H9 (cell line): Measurements from ENCODE around the gene CHKB. TPM values are rescaled to one million over a fixed set of nuclear protein-coding genes. Genes with fewer than 3 reads are reported as not detected.

Source experiments
- DNase-seq: peaks from one replicate; pipeline ENCODE4 v3.0.0-alpha.2; 2017
- H2AFZ ChIP-seq: one replicate; pipeline ENCODE4 v1.6.1; 2013; ENCODE audit warnings: mild to moderate bottlenecking, low read length, control low read depth, moderate library complexity
- H2AK5ac ChIP-seq: 2 replicates; pipeline ENCODE4 v1.6.1; 2013; ENCODE audit warnings: low read length, control low read depth, mixed read lengths; ENCODE audit not compliant: insufficient read length
- H2BK120ac ChIP-seq: one replicate; pipeline ENCODE4 v1.6.1; 2013; ENCODE audit warnings: low read depth, mild to moderate bottlenecking, low read length, control low read depth, inconsistent platforms; ENCODE audit not compliant: poor library complexity, severe bottlenecking
- H2BK12ac ChIP-seq: 2 replicates; pipeline ENCODE4 v1.6.1; 2013; ENCODE audit warnings: low read length, control low read depth, mixed read lengths, low read depth; ENCODE audit not compliant: insufficient read length
- H2BK15ac ChIP-seq: 2 replicates; pipeline ENCODE4 v1.6.1; 2013; ENCODE audit warnings: low read depth, low read length, control low read depth
- H2BK20ac ChIP-seq: one replicate; pipeline ENCODE4 v1.6.1; 2013; ENCODE audit warnings: low read depth, mild to moderate bottlenecking, low read length, control low read depth, inconsistent platforms; ENCODE audit not compliant: poor library complexity, severe bottlenecking
- H2BK5ac ChIP-seq: 2 replicates; pipeline ENCODE4 v1.6.1; 2013; ENCODE audit warnings: low read length, control low read depth, mixed read lengths; ENCODE audit not compliant: insufficient read length
- H3K14ac ChIP-seq: 2 replicates; pipeline ENCODE4 v1.6.1; 2013; ENCODE audit warnings: low read length, control low read depth; ENCODE audit not compliant: insufficient read depth
- H3K18ac ChIP-seq: 2 replicates; pipeline ENCODE4 v1.6.1; 2013; ENCODE audit warnings: low read depth, mild to moderate bottlenecking, mixed read lengths, low read length, control low read depth; ENCODE audit not compliant: insufficient read length
- H3K23ac ChIP-seq: 2 replicates; pipeline ENCODE4 v1.6.1; 2013; ENCODE audit warnings: low read length, control low read depth, mixed read lengths, low read depth; ENCODE audit not compliant: insufficient read length
- H3K23me2 ChIP-seq: 2 replicates; pipeline ENCODE4 v1.6.1; 2013; ENCODE audit warnings: low read depth, mild to moderate bottlenecking, mixed read lengths, low read length, control low read depth; ENCODE audit not compliant: insufficient read length, poor library complexity, severe bottlenecking
- H3K27ac ChIP-seq: 2 replicates; pipeline ENCODE4 v1.5.1; 2013; ENCODE audit warnings: low read length, control low read depth, mixed read lengths, low read depth; ENCODE audit not compliant: insufficient read length
- H3K27me3 ChIP-seq: 2 replicates; pipeline ENCODE4 v1.6.1; 2013; ENCODE audit warnings: low read length, control low read depth, inconsistent platforms; ENCODE audit not compliant: insufficient read depth
- H3K4ac ChIP-seq: 2 replicates; pipeline ENCODE4 v1.6.1; 2013; ENCODE audit warnings: low read depth, mild to moderate bottlenecking, control low read depth, inconsistent platforms, low read length, moderate library complexity
- H3K4me1 ChIP-seq: 2 replicates; pipeline ENCODE4 v1.6.1; 2013; ENCODE audit warnings: low read length, control low read depth, inconsistent platforms; ENCODE audit not compliant: insufficient read depth
- H3K4me2 ChIP-seq: 2 replicates; pipeline ENCODE4 v1.6.1; 2013; ENCODE audit warnings: low read length, control low read depth, mixed read lengths; ENCODE audit not compliant: insufficient read length, insufficient read depth
- H3K56ac ChIP-seq: 2 replicates; pipeline ENCODE4 v1.6.1; 2013; ENCODE audit warnings: low read depth, mild to moderate bottlenecking, mixed read lengths, low read length, control low read depth; ENCODE audit not compliant: insufficient read length
- H3K79me1 ChIP-seq: 2 replicates; pipeline ENCODE4 v1.6.1; 2013; ENCODE audit warnings: low read depth, mild to moderate bottlenecking, moderate library complexity, low read length, control low read depth, inconsistent platforms; ENCODE audit not compliant: insufficient read depth, poor library complexity, severe bottlenecking
- H3K79me2 ChIP-seq: 2 replicates; pipeline ENCODE4 v1.6.1; 2013; ENCODE audit warnings: low read length, control low read depth, inconsistent platforms; ENCODE audit not compliant: insufficient read depth
- H3K9ac ChIP-seq: 2 replicates; pipeline ENCODE4 v1.6.1; 2013; ENCODE audit warnings: low read length, control low read depth, mixed read lengths; ENCODE audit not compliant: insufficient read length; ENCODE audit errors: extremely low read depth
- H3K9me3 ChIP-seq: one replicate; pipeline ENCODE4 v1.6.1; 2013; ENCODE audit warnings: low read depth, low read length, inconsistent platforms; ENCODE audit not compliant: control insufficient read depth
- H3T11ph ChIP-seq: one replicate; pipeline ENCODE4 v1.6.1; 2013; ENCODE audit warnings: mild to moderate bottlenecking, low read length, control low read depth, inconsistent platforms
- H4K20me1 ChIP-seq: one replicate; pipeline ENCODE4 v1.6.1; 2013; ENCODE audit not compliant: control insufficient read depth, insufficient read length, insufficient read depth
- H4K5ac ChIP-seq: 2 replicates; pipeline ENCODE4 v1.6.1; 2013; ENCODE audit warnings: low read depth, mild to moderate bottlenecking, mixed read lengths, low read length, control low read depth; ENCODE audit not compliant: insufficient read length
- H4K8ac ChIP-seq: replicated peaks from 2 replicates; pipeline ENCODE4 v1.6.1; 2013; ENCODE audit warnings: low read length, control low read depth, mixed read lengths, low read depth; ENCODE audit not compliant: insufficient read length
- H4K91ac ChIP-seq: 2 replicates; pipeline ENCODE4 v1.6.1; 2013; ENCODE audit warnings: low read depth, mild to moderate bottlenecking, moderate library complexity, mixed read lengths, low read length, control low read depth; ENCODE audit not compliant: insufficient read length
- H3K27ac Mint-ChIP-seq, 3 experiments: 2 replicates in 2 of 3; 3 replicates in 1 of 3; pipeline ENCODE4 v1.8.0; 2020 to 2021; ENCODE audit warnings: mixed read lengths in 3 of 3, mild to moderate bottlenecking in 1 of 3, moderate library complexity in 1 of 3
- H3K27me3 Mint-ChIP-seq: 2 replicates; pipeline ENCODE4 v1.8.0; 2021; ENCODE audit warnings: low read depth, mild to moderate bottlenecking, moderate library complexity, mixed read lengths
- H3K36me3 Mint-ChIP-seq, 3 experiments: 2 replicates in 2 of 3; 3 replicates in 1 of 3; pipeline ENCODE4 v1.8.0; 2020 to 2021; ENCODE audit warnings: low read depth in 3 of 3, mixed read lengths in 3 of 3; ENCODE audit not compliant: insufficient read depth in 1 of 3
- H3K4me1 Mint-ChIP-seq, 2 experiments: 2 replicates each; pipeline ENCODE4 v1.8.0; 2020; ENCODE audit warnings: mixed read lengths in 2 of 2
- H3K4me3 Mint-ChIP-seq, 2 experiments: 2 replicates in 1 of 2; 3 replicates in 1 of 2; pipeline ENCODE4 v1.8.0; 2020 to 2021; ENCODE audit warnings: mild to moderate bottlenecking in 2 of 2, mixed read lengths in 2 of 2, moderate library complexity in 1 of 2
- H3K9me3 Mint-ChIP-seq, 2 experiments: 2 replicates in 1 of 2; 3 replicates in 1 of 2; pipeline ENCODE4 v1.8.0; 2020; ENCODE audit warnings: mild to moderate bottlenecking in 2 of 2, mixed read lengths in 2 of 2, moderate library complexity in 1 of 2
- WGBS: extraction: QIAGEN DNeasy Blood & Tissue Kit; methylation state at CpG from one replicate; pipeline ENCODE4 v1.1.7; 2013; ENCODE audit warnings: missing lambda C conversion rate, low lambda C conversion rate, mixed read lengths; ENCODE audit not compliant: insufficient read length; ENCODE audit errors: extremely low coverage; 5-methylcytosine and 5-hydroxymethylcytosine counted together
- total RNA-seq: library from RNA; stranded (reverse); gene quantifications from 2 replicates; pipeline ENCODE4 v1.2.1, GENCODE V29; 2021
- TF ChIP-seq, protein P1 (sequence below): fragments of 200-600 bp; sonication (generic); conservative IDR thresholded peaks from 3 replicates; pipeline ENCODE4 v1.8.0; 2021; ENCODE audit warnings: antibody characterized with exemption, mild to moderate bottlenecking

The CHKB gene
- total RNA-seq, 1 experiment from 2014 or later = 64.9 TPM

DNA sequence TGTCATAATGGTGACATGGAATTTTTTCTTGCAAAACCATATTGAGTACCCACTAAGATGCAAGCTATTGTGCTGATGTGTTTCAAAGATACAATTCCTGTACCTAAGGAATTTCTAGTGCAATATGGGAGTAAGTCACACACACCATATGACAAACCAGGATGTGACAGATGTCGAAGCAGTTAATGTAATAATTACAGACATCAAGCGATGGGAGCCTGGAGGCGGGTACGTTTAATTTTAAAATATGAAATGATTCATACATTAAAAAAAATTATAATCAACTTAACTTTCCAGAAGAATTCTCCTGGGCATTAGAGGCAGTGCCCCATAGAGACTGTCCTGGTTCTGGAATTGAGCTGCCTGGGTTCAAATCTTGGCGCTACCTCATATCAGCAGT is 25.9 kb downstream of the CHKB start:
- no peak overlapping the region for H2AK5ac ChIP-seq
- H3K9ac ChIP-seq = no peak overlapping the region
- DNase-seq = no peak
- H3T11ph ChIP-seq = no peak overlapping the region
- TF ChIP-seq, protein P1, sequence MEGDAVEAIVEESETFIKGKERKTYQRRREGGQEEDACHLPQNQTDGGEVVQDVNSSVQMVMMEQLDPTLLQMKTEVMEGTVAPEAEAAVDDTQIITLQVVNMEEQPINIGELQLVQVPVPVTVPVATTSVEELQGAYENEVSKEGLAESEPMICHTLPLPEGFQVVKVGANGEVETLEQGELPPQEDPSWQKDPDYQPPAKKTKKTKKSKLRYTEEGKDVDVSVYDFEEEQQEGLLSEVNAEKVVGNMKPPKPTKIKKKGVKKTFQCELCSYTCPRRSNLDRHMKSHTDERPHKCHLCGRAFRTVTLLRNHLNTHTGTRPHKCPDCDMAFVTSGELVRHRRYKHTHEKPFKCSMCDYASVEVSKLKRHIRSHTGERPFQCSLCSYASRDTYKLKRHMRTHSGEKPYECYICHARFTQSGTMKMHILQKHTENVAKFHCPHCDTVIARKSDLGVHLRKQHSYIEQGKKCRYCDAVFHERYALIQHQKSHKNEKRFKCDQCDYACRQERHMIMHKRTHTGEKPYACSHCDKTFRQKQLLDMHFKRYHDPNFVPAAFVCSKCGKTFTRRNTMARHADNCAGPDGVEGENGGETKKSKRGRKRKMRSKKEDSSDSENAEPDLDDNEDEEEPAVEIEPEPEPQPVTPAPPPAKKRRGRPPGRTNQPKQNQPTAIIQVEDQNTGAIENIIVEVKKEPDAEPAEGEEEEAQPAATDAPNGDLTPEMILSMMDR = no peak
- no peak overlapping the region for H2BK5ac ChIP-seq
- H4K8ac ChIP-seq = no peak overlapping the region
- H3K79me1 ChIP-seq = no peaks in the 10 kb centered on the region
- no peak overlapping the region for H2BK20ac ChIP-seq
- no peak overlapping the region for H3K56ac ChIP-seq
- no peak overlapping the region for H3K14ac ChIP-seq
- H2AFZ ChIP-seq = no peak overlapping the region
- no peaks in the 10 kb centered on the region for H3K27me3 ChIP-seq
- H3K18ac ChIP-seq = no peak overlapping the region
- no peak overlapping the region for H4K5ac ChIP-seq
- no peak overlapping the region for H4K91ac ChIP-seq
- no peak overlapping the region for H3K27ac ChIP-seq
- peaks cover 13 to 15% of the 10 kb centered on the region in 2 experiments for H3K4me1 Mint-ChIP-seq
- no peak overlapping the region for H2BK12ac ChIP-seq
- no peaks in the 10 kb centered on the region for H3K23me2 ChIP-seq
- H3K79me2 ChIP-seq = no peaks in the 10 kb centered on the region
- H4K20me1 ChIP-seq = no peaks in the 10 kb centered on the region
- H3K4me3 Mint-ChIP-seq = no peak overlapping the region
- H3K27me3 Mint-ChIP-seq = peaks cover 32% of the 10 kb centered on the region
- no peak overlapping the region for H3K4ac ChIP-seq
- WGBS = no CpG with 5 or more reads among the region's 5 CpGs
- no peaks in the 10 kb centered on the region for H3K4me1 ChIP-seq
- no peak overlapping the region for H2BK15ac ChIP-seq
- no peak overlapping the region for H2BK120ac ChIP-seq
- no peaks in the 10 kb centered on the region for H3K36me3 Mint-ChIP-seq
- H3K9me3 ChIP-seq = no peaks in the 10 kb centered on the region
- H3K23ac ChIP-seq = no peak overlapping the region
- no peak overlapping the region for H3K27ac Mint-ChIP-seq
- no peak overlapping the region for H3K4me2 ChIP-seq
- H3K9me3 Mint-ChIP-seq = no peaks in the 10 kb centered on the region
